Measurements from ENCODE around the gene FGFRL1. TPM values are rescaled to one million over a fixed set of nuclear protein-coding genes. Genes with fewer than 3 reads are reported as not detected.

FGFRL1 gene
- total and polyA plus RNA-seq, 3 donors from 2014 or later = 13.7 to 25.6 (median 14.4) TPM

DNA sequence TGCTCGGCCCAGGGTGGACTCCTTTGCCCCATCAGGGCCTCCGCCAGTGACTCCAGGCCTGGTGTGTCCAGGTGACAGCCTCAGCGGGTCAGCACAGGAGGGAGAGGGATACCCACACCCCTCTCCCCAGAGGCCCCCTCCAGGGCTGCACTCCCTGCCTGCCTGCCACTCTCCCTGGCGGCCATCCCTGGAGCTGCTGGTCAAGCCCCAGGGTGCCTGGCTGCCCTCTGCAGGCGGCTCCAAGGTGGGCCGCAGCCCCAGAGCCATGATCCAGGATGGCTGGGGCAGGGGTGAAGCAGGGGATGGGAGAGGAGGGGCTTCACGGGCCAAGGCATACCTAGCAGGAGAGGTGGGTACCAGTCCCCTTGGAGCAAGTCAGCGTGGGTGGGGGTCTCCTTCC, 3.8 kb downstream of the FGFRL1 start:
- Histone ChIP-seq H3K9me3 (no peaks in the 10 kb centered on the region), H3K4me1 (peaks cover 9% of the 10 kb centered on the region), H3K36me3 (ENCODE audit: low read depth, missing control alignments) (no peaks in the 10 kb centered on the region), H3K4me3 (no peak overlapping the region), H3K27me3 (no peaks in the 10 kb centered on the region), H3K27ac (no peak overlapping the region)
- WGBS, 2 donors = 90% methylated on average over 7 of the region's 8 CpGs; no CpG with 5 or more reads in 1 of the 2 donors
- no peak for DNase-seq
- TF ChIP-seq, protein P1, sequence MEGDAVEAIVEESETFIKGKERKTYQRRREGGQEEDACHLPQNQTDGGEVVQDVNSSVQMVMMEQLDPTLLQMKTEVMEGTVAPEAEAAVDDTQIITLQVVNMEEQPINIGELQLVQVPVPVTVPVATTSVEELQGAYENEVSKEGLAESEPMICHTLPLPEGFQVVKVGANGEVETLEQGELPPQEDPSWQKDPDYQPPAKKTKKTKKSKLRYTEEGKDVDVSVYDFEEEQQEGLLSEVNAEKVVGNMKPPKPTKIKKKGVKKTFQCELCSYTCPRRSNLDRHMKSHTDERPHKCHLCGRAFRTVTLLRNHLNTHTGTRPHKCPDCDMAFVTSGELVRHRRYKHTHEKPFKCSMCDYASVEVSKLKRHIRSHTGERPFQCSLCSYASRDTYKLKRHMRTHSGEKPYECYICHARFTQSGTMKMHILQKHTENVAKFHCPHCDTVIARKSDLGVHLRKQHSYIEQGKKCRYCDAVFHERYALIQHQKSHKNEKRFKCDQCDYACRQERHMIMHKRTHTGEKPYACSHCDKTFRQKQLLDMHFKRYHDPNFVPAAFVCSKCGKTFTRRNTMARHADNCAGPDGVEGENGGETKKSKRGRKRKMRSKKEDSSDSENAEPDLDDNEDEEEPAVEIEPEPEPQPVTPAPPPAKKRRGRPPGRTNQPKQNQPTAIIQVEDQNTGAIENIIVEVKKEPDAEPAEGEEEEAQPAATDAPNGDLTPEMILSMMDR (IDR thresholded peaks at IDR 0.05) = no peak
- no peak for TF ChIP-seq POLR2A (IDR thresholded peaks at IDR 0.05)
- intact Hi-C loops (cut with DNase I; ENCODE audit: low total_unique reads) = no loop called here

DNA sequence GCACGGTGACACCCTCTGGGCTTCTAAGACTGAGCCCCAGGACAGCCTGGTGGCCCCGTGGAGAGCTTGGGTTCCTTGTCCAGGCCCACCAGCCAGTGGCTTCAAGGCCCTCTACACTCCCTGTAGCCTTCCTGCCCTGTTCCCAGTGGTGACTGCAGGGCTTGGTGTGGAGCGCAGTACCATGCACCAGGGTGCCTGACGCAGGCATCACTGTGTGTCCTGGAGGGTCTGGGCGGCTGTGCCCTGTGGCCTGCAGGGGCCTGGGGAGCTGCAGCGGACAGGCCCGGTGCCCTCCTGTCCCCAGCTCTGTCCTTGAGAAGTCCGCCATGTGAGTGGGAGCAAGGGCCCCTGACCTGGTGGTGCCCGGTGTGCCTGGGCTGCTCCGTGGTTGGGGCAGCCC, 4.3 kb downstream of the FGFRL1 start:
- no peak for TF ChIP-seq POLR2A (IDR thresholded peaks at IDR 0.05)
- TF ChIP-seq, protein P1 (IDR thresholded peaks at IDR 0.05) = no peak
- 58 to 85% methylated on average over 2 to 10 of the region's 10 CpGs for WGBS, 2 donors
- no peaks in the 10 kb centered on the region for H3K9me3 ChIP-seq
- no peak overlapping the region for H3K4me3 ChIP-seq
- no peak overlapping the region for H3K27ac ChIP-seq
- DNase-seq = no peak
- peaks cover 3% of the 10 kb centered on the region for H3K4me1 ChIP-seq
- intact Hi-C loops (cut with DNase I; ENCODE audit: low total_unique reads) = no loop called here
- H3K27me3 ChIP-seq = no peaks in the 10 kb centered on the region
- H3K36me3 ChIP-seq (ENCODE audit: low read depth, missing control alignments) = no peaks in the 10 kb centered on the region

DNA sequence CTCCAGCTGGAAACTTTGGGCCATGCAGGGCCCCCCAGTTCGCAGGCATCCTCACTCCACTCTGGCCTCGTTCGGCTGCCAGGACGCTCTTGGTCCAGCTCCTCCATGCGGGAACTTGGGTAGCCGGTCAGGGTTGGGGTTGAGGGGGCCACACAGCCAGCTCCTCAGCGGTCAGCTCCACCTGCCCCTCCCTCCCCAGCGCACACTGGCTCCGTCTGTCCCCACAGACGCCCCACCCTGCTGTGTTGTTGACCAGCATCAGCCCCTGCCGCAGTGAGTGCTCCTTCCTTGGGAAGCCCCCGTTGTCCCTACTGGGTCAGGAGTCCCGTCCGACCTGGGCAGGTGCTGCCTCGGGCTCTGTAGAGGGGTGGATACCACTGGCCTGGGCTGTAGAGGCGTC, 5.8 kb downstream of the FGFRL1 start:
- Histone ChIP-seq H3K4me1 (no peaks in the 10 kb centered on the region), H3K4me3 (no peak overlapping the region), H3K9me3 (no peaks in the 10 kb centered on the region), H3K27me3 (no peaks in the 10 kb centered on the region), H3K36me3 (ENCODE audit: low read depth, missing control alignments) (no peaks in the 10 kb centered on the region), H3K27ac (no peak overlapping the region)
- intact Hi-C loops (cut with DNase I; ENCODE audit: low total_unique reads) = no loop called here
- DNase-seq = no peak
- TF ChIP-seq, protein P1 (IDR thresholded peaks at IDR 0.05) = no peak
- no peak for TF ChIP-seq POLR2A (IDR thresholded peaks at IDR 0.05)
- WGBS, 2 donors = 86 to 93% methylated on average over 10 of the region's 16 CpGs

DNA sequence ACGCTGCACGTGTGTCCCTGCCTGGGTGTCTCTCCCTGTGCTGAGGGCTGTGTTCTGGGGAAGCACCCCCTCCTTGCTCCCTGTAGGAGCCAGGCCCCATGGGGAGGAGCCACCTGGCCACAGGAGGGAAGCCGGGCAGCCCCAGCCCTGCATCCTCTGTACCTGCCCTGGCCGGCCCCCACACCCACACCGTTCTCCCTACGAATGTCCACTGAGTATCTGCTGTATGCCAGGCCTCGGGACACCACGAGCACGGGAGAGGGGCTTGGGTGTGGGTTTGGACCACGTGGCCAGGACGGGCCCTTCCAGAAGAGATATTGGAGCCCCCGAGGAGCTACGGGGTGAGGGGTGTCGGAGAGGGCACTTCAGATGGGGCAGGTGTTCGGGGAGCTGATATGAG, 6.3 kb downstream of the FGFRL1 start:
- 78 to 90% methylated on average over 13 to 15 of the region's 15 CpGs for WGBS, 2 donors

More for the DNA sequence above, 6.3 kb downstream of the FGFRL1 start:
- no peaks in the 10 kb centered on the region for H3K36me3 ChIP-seq (ENCODE audit: low read depth, missing control alignments)
- TF ChIP-seq POLR2A (IDR thresholded peaks at IDR 0.05) = no peak
- TF ChIP-seq, protein P1 (IDR thresholded peaks at IDR 0.05) = no peak
- H3K4me3 ChIP-seq = no peak overlapping the region
- no peaks in the 10 kb centered on the region for H3K9me3 ChIP-seq
- H3K27ac ChIP-seq = no peak overlapping the region
- intact Hi-C loops (cut with DNase I; ENCODE audit: low total_unique reads) = no loop called here
- H3K27me3 ChIP-seq = no peaks in the 10 kb centered on the region
- DNase-seq = no peak
- H3K4me1 ChIP-seq = no peaks in the 10 kb centered on the region

Measured in testis (tissue), 3 donors.